ENCODE data around the gene SNAPC3. TPM values are rescaled to one million over a fixed set of nuclear protein-coding genes. Genes with fewer than 3 reads are reported as not detected.

Gene SNAPC3
- total RNA-seq, 1 experiment from 2014 or later, result 26.1 TPM

DNA sequence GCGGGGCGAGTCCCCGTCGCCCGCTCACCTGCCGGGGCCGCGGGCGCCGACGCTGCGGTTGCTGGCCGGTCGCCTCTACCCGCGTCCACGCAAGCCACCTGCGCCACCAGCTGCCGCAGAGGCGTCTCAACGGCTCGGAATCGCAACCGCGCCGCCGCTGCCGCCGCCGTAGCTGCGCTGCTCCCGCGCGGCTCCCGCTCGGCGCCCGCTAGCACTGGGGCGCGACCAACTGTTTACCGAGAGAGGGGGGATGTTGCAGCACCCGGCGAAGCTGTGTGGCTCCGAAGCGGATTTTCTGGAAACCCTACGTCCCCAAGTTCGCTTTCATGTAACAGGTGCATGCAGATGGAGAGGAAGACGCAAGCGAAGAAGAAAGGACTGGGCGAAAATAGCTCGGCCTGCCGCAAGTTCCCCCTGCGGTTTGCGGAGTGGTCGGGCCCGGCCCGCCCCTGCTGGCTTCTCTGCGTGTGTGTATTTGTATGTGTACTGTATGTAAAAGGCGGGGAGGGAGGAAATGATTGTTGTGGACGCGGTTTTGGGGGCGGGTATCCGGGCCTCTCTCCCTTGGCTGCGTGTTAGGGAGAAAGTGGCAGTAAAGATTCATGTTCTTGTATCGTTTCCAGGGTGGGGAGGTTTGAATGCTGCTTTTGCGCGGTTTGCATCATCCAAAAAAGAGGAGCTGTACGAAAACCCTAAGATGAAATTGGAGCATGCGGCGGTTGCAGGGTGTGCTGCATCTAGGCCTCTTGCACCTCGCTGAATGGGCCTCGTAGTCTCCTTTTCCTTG, 88.3 kb downstream of the SNAPC3 start, which contains the start of gene PSIP1:
Gene PSIP1, minus strand, starts transcription at position 182 of the 787 bp plus-strand sequence. CDS start 782 bp downstream, outside the sequence.
- H3K4me2 ChIP-seq (ENCODE audit: low read length), result peak within 1 kb of the TSS; percentile 77
- H3K9me2 ChIP-seq (ENCODE audit: insufficient read depth), result no peaks in the 10 kb centered on the region
- H3K4me3 ChIP-seq (replicated peaks in 1 of 2; ENCODE audit: low read depth in 1 of 2, low read length in 2 of 2), result peak within 1 kb of the TSS; percentile 79
- peak within 1 kb of the TSS; percentile 87 for H2AFZ ChIP-seq (ENCODE audit: low read depth, low read length, poor library complexity, severe bottlenecking)
- RAD21 ChIA-PET (ENCODE audit: low non-redundant PET in 1 of 2, low total read pairs in 2 of 2, uncharacterized antibody in 2 of 2, unreplicated experiment in 2 of 2), result no interaction called here
- BruUV-seq (replicated peaks), result no TSS peak
- H3K27ac ChIP-seq (ENCODE audit: low read depth, low read length), result peak within 1 kb of the TSS; percentile 95
- H4K20me1 ChIP-seq (ENCODE audit: insufficient read depth), result no peaks in the 10 kb centered on the region
- POLR2A ChIA-PET, result interaction anchor here (1.5 to 1.9 kb wide), 3 partner anchors 9 to 42 kb away, joined by 4 to 9 read pairs (median 6); partner anchors contain the start of gene CCDC171
- ATAC-seq, result peak; percentile 79
- intact Hi-C loops (cut with micrococcal nuclease), result loop anchor here (5.0 kb wide), 1 partner anchor 41 kb away; the partner anchor contains the start of gene CCDC171
- peaks cover 45% of the 10 kb centered on the region for H3K79me2 ChIP-seq (ENCODE audit: insufficient read depth, low read length)
- H3K4me1 ChIP-seq (ENCODE audit: control insufficient read depth in 1 of 2, insufficient read depth in 2 of 2, low read length in 2 of 2), result peaks cover 11 to 27% of the 10 kb centered on the region in 2 experiments
- peak within 1 kb of the TSS; percentile 80 for H3K9ac ChIP-seq (ENCODE audit: low read length)
- peaks cover 16 to 18% of the 10 kb centered on the region in 2 experiments; a peak in 3 of 4 replicates for H3K36me3 ChIP-seq (ENCODE audit: control insufficient read depth in 1 of 2, insufficient read depth in 2 of 2, low read length in 2 of 2)
- DNase-seq (ENCODE audit: low read depth, low spot score), result peak; percentile 65
- H3K27me3 ChIP-seq (ENCODE audit: insufficient read depth, low read length), result no peaks in the 10 kb centered on the region
- no peaks in the 10 kb centered on the region for H3K9me3 ChIP-seq (ENCODE audit: control insufficient read depth in 1 of 2, insufficient read depth in 1 of 2, low read depth in 1 of 2, low read length in 2 of 2)
- CTCF ChIA-PET, result no interaction called here
- no peak for TF ChIP-seq CBX3 (IDR thresholded peaks at IDR 0.05; ENCODE audit: low read depth)
- peak; percentile 16 for TF ChIP-seq ZFX (IDR thresholded peaks at IDR 0.05)
- TF ChIP-seq, protein P1, sequence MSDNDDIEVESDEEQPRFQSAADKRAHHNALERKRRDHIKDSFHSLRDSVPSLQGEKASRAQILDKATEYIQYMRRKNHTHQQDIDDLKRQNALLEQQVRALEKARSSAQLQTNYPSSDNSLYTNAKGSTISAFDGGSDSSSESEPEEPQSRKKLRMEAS (IDR thresholded peaks at IDR 0.05), result peak; percentile 70
- TF ChIP-seq, protein P2, sequence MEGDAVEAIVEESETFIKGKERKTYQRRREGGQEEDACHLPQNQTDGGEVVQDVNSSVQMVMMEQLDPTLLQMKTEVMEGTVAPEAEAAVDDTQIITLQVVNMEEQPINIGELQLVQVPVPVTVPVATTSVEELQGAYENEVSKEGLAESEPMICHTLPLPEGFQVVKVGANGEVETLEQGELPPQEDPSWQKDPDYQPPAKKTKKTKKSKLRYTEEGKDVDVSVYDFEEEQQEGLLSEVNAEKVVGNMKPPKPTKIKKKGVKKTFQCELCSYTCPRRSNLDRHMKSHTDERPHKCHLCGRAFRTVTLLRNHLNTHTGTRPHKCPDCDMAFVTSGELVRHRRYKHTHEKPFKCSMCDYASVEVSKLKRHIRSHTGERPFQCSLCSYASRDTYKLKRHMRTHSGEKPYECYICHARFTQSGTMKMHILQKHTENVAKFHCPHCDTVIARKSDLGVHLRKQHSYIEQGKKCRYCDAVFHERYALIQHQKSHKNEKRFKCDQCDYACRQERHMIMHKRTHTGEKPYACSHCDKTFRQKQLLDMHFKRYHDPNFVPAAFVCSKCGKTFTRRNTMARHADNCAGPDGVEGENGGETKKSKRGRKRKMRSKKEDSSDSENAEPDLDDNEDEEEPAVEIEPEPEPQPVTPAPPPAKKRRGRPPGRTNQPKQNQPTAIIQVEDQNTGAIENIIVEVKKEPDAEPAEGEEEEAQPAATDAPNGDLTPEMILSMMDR (IDR thresholded peaks at IDR 0.05 in 2 of 3, conservative IDR thresholded peaks at IDR 0.05 in 1 of 3; ENCODE audit: borderline replicate concordance in 1 of 3, insufficient read depth in 1 of 3, low read depth in 2 of 3, low read length in 2 of 3), result no peak
- TF ChIP-seq ZNF274 (IDR thresholded peaks at IDR 0.05; ENCODE audit: low read depth, low read length), result no peak
- TF ChIP-seq, protein P3, sequence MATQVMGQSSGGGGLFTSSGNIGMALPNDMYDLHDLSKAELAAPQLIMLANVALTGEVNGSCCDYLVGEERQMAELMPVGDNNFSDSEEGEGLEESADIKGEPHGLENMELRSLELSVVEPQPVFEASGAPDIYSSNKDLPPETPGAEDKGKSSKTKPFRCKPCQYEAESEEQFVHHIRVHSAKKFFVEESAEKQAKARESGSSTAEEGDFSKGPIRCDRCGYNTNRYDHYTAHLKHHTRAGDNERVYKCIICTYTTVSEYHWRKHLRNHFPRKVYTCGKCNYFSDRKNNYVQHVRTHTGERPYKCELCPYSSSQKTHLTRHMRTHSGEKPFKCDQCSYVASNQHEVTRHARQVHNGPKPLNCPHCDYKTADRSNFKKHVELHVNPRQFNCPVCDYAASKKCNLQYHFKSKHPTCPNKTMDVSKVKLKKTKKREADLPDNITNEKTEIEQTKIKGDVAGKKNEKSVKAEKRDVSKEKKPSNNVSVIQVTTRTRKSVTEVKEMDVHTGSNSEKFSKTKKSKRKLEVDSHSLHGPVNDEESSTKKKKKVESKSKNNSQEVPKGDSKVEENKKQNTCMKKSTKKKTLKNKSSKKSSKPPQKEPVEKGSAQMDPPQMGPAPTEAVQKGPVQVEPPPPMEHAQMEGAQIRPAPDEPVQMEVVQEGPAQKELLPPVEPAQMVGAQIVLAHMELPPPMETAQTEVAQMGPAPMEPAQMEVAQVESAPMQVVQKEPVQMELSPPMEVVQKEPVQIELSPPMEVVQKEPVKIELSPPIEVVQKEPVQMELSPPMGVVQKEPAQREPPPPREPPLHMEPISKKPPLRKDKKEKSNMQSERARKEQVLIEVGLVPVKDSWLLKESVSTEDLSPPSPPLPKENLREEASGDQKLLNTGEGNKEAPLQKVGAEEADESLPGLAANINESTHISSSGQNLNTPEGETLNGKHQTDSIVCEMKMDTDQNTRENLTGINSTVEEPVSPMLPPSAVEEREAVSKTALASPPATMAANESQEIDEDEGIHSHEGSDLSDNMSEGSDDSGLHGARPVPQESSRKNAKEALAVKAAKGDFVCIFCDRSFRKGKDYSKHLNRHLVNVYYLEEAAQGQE (IDR thresholded peaks at IDR 0.05; ENCODE audit: low read depth), result no peak
- peak; percentile 95 for TF ChIP-seq POLR2A (IDR thresholded peaks at IDR 0.05; ENCODE audit: borderline replicate concordance, extremely low read depth, insufficient read depth, insufficient read length)
- TF ChIP-seq FOSL1 (IDR thresholded peaks at IDR 0.05; ENCODE audit: low read depth), result no peak
- no peak for TF ChIP-seq YY1 (IDR thresholded peaks at IDR 0.05; ENCODE audit: extremely low read depth, insufficient replicate concordance, low read depth, low read length)
- TF ChIP-seq, protein P4, sequence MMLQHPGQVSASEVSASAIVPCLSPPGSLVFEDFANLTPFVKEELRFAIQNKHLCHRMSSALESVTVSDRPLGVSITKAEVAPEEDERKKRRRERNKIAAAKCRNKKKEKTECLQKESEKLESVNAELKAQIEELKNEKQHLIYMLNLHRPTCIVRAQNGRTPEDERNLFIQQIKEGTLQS (IDR thresholded peaks at IDR 0.05), result no peak
- TF ChIP-seq, protein P5, sequence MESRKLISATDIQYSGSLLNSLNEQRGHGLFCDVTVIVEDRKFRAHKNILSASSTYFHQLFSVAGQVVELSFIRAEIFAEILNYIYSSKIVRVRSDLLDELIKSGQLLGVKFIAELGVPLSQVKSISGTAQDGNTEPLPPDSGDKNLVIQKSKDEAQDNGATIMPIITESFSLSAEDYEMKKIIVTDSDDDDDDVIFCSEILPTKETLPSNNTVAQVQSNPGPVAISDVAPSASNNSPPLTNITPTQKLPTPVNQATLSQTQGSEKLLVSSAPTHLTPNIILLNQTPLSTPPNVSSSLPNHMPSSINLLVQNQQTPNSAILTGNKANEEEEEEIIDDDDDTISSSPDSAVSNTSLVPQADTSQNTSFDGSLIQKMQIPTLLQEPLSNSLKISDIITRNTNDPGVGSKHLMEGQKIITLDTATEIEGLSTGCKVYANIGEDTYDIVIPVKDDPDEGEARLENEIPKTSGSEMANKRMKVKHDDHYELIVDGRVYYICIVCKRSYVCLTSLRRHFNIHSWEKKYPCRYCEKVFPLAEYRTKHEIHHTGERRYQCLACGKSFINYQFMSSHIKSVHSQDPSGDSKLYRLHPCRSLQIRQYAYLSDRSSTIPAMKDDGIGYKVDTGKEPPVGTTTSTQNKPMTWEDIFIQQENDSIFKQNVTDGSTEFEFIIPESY (IDR thresholded peaks at IDR 0.05; ENCODE audit: extremely low read depth, insufficient replicate concordance, low read length), result peak; percentile 30
- no peak; the same call in 1 of the 2 replicates for TF ChIP-seq SRF (IDR thresholded peaks at IDR 0.05; ENCODE audit: low read depth)
- TF ChIP-seq CEBPB (IDR thresholded peaks at IDR 0.05; ENCODE audit: low read depth), result 0 out of 2 replicates have a peak, but pooled peaks have one; percentile 19
- no peak for TF ChIP-seq EGR1 (IDR thresholded peaks at IDR 0.05; ENCODE audit: low read depth)
- TF ChIP-seq EZH2 (IDR thresholded peaks at IDR 0.05), result no peak
- no peak for TF ChIP-seq ELF1 (IDR thresholded peaks at IDR 0.05; ENCODE audit: borderline replicate concordance, low read depth)
- TF ChIP-seq POLR2AphosphoS5 (IDR thresholded peaks at IDR 0.05; ENCODE audit: low read depth, low read length), result peak; percentile 84
- peak; percentile 73 for TF ChIP-seq SP1 (IDR thresholded peaks at IDR 0.05; ENCODE audit: low read depth)
- TF ChIP-seq JUND (IDR thresholded peaks at IDR 0.05), result peak; percentile 77
